GM10248 (cell line): ENCODE results near the gene RBKS.

ENCODE experiments used
- CTCF ChIA-PET: fragments of 300-600 bp; sonication (Branson Sonifier 250); formaldehyde crosslinking; extraction: SDS; loops from one replicate; lab custom pipeline; 2021; ENCODE audit warnings: antibody characterized with exemption; lab: Yijun Ruan, JAX
- POLR2A ChIA-PET: fragments of 350-650 bp; sonication (Branson Sonifier 250); formaldehyde crosslinking; extraction: SDS; loops from one replicate; lab custom pipeline; 2020; ENCODE audit warnings: antibody characterized with exemption; lab: Yijun Ruan, JAX
- DNase-seq: peaks from one replicate; pipeline ENCODE4 v3.0.0; 2012; ENCODE audit errors: extremely low spot score
- TF ChIP-seq, protein P1 (sequence below): IDR thresholded peaks from 2 replicates; pipeline ENCODE4 v1.5.1; 2012; ENCODE audit warnings: mild to moderate bottlenecking, low read depth; ENCODE audit errors: extremely low read depth, missing control alignments, control extremely low read depth

Gene RBKS

DNA sequence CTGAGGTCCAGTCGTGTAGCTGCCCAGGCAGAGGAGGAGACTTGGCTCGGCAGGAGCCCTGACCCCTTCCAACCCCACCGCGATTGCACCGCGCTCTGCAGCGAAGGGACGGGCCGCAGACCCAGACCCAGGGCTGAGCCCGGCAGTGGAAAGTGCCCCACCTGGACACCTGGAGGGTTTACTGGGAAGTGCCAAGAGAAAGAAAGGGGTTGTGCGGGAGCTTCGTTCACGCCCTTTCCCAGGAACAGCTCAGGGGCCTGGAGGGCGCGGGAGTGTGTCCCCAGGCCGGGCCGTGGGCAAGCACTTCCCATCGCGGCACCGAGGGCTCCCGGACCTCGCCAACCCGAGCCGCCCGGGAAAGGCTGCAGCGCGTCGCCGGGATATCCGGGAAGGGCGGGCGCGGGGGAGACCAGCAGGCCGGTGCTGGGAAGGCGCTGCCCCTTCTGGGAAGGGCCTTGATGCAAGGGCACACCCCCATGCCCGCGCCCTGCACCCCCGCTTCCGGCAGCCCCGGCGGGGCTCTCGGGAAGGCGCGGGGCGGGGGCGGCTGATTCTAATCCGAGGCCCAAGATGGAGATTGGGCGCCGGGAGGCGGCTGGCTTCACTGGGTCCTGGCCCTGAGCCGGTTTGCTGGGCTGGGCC lies 154.8 kb downstream of the RBKS start:
- TF ChIP-seq, protein P1, sequence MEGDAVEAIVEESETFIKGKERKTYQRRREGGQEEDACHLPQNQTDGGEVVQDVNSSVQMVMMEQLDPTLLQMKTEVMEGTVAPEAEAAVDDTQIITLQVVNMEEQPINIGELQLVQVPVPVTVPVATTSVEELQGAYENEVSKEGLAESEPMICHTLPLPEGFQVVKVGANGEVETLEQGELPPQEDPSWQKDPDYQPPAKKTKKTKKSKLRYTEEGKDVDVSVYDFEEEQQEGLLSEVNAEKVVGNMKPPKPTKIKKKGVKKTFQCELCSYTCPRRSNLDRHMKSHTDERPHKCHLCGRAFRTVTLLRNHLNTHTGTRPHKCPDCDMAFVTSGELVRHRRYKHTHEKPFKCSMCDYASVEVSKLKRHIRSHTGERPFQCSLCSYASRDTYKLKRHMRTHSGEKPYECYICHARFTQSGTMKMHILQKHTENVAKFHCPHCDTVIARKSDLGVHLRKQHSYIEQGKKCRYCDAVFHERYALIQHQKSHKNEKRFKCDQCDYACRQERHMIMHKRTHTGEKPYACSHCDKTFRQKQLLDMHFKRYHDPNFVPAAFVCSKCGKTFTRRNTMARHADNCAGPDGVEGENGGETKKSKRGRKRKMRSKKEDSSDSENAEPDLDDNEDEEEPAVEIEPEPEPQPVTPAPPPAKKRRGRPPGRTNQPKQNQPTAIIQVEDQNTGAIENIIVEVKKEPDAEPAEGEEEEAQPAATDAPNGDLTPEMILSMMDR, result no peak
- no peak for DNase-seq
- ChIA-PET CTCF (no interaction called here), POLR2A (no interaction called here)

DNA sequence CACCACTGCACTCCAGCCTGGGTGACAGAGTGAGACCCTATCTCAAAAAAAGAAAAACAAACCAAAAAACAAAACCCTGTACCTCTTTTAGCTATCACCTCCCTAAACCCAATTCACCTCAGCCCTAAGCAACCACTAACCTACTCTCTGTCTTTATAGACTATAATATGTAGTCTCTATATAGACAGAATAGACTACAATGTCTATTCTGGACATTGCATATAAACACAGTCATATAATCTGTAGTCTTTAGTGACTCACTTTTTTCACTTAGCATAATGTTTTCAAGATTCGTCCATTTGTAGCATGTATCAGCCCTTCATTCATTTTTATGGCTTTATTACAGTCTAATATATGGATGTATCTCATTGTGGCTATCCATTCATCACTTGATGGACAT lies 155.9 kb downstream of the RBKS start:
- TF ChIP-seq, protein P1, result no peak
- CTCF ChIA-PET, result no interaction called here
- DNase-seq, result no peak
- POLR2A ChIA-PET, result no interaction called here
